Limb (tissue), 2 donors: Measurements from ENCODE around the gene SLC35E2B.
"Not testable (repeated sequence)": the region's sequence is repeated elsewhere in the genome, so short reads cannot be mapped to it uniquely, and the experiment has no call there.

Source experiments
- DNase-seq, 2 donors: peaks; one replicate each; pipeline ENCODE4 v3.0.0-alpha.2; 2016; ENCODE audit errors: extremely low spot score in 2 of 2

SLC35E2B gene

DNA sequence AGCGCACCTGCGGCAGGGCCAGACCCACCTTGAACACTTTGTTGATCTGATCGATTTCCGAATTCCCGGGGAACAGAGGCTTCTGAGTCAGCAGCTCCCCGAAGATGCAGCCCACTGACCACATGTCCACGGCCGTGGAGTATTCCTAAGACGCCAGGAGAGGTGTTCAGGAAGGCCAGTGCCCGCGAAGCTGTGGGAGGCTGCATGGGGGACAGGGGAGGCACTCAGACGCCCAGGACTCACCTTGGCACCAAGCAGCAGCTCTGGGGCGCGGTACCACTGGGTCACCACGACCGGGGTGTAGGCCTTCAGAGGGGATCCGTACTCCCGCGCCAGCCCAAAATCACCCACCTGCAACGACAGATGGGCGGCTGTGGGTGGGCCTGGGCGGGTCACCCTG lies 11.2 kb upstream of the SLC35E2B start:
- no peak for DNase-seq

DNA sequence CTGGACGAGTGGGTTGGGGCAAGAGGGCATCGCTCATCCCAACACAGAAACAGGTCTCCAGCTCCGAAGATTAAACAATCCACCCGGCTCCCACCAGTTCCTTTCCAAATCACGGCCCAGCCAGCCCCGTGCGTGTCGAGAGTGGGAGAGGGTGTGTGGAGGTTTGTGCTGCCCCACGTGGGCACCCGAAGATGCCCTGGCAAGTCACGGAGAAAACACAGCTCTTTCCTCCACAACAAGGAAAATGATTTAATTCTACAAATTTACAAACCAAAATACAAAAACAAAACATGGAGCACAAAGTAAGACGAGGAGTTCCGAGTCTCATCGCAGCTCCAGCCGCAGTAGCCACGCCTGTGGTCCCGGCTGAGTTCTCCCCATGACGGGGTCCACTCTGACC lies 9.9 kb upstream of the SLC35E2B start:
- DNase-seq = not testable (repeated sequence)

DNA sequence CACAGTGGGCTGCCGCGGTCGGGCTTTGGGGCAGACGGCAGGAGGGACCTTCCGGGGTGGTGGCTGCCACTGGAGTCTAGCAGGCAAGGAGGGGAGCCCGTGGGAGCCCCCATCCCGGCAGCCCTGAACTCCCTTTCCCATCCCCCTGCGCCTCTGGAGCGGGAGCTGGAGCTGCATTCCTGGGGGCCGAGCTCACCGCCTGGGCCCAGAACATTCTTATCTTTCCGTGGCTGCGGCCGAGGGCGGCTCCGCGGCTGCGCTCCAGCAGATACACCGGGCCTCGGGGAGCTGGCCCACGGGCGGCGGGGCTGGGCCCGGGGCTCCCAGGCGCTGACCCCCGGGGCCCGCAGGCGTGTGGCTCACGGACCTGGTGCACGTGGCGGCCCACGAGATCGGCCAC lies 8.0 kb upstream of the SLC35E2B start:
- DNase-seq = not testable (repeated sequence)

DNA sequence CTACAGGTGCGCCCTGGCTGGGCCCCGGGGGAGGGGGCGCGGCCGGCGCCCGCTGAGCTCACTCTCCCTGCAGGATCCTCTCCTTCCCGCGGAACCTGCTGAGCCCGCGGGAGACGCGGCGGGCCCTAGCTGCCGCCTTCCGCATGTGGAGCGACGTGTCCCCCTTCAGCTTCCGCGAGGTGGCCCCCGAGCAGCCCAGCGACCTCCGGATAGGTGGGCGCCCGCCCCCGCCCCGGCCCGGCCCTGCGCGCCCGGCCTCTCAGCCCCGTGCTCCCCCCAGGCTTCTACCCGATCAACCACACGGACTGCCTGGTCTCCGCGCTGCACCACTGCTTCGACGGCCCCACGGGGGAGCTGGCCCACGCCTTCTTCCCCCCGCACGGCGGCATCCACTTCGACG lies 7.5 kb upstream of the SLC35E2B start:
- not testable (repeated sequence) for DNase-seq

DNA sequence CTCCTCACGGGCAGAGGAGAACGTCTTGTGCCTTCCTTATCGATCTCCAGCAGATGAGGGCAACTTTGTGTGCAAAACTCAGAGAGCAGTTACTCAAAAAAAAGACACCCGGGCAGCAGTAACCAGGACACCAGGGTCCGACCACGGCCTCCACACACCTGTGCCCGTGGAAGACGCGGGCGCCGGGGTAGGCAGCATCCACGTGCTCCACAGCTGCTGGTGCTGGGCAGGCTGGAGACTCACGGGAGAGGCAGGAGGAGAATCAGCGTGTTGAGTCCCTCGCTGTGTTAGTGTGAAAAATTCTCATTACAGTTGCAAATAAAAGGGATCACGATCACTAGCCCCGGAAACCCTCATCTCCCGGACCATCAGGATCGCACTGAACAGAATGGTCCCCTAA lies 6.5 kb upstream of the SLC35E2B start:
- not testable (repeated sequence) for DNase-seq

DNA sequence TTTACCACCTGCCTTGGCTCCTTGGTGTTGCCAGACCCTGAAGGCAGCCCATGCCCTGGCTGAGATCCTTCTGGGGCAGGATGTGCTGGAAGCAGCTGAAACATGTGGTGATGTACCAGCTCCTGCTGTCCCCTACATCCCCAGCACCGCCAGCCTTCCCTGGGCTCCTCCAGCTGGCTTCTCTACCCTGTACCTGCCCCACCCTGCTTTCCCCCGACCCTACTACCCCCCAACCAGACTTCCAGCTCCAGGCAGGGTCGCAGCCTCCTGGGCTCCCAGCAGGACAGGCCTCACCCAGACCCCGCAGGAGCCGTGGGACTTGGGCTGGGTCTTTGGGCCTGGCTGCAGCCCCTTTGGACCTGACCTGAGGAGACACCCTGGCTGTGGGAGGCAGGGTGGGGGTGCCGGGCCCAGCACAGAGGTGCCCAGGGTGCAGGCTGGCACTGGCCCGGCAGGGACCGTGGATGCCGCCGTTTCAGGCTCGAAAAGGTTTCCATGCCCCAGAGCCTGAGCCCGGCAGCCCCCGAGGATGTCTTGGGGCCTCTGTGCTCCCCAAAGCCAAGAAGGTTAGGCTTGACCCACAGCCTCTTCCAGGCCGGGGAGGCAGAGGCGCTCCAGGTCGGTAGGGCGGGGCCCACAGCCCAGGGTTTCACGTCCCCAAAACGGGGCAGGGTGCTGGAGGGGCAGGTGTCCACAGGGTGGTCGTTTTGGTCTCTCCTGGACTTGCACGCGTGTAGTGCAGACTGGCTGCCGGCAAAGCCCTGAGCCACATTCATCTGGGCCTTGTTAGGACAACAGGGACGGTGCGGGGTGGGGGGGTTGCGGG lies 5.0 kb upstream of the SLC35E2B start:
- not testable (repeated sequence) for DNase-seq

DNA sequence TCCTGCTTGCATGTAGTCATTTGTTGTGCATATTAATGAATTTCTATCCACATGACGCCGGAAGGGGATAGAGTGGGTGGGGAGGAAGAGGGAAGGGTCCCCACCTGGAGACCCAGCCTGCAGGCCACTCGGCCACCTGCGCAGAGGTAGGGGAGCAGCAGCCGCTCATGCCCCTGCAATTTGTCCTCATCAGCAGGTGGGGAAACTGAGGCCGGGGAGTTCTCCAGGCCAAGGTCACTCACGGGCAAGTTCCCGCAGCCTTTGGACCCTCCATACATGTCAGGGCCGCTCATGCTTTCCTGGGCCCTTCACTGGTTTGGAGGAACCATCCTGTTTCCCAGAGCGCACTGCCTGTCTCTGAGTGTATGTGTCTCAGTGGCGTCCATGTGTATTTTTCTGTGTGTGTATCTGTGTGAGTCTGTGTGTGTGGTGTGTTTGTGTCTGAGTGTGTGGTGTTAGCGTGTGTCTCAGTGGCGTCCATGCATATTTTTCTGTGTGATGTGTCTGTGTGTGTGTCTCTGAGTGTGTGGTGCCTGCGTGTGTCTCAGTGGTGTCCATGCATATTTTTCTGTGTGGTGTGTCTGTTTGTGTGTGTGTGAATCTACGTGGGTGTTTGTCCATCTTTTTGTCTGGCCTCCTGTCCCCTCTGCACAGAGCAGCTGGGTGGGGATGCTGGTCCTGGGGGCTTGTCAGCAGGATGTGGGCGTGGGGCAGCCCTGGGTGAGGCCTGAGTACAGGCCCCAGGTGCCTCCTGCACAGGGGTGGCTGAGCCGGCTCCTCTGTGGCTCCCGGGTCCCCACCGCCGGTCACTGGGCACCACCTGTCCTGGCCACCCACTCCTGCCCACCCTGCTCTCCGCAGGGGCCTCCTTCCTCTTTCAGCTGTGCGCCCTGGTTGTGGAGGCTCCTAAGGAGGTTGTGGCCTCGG lies 4.1 kb upstream of the SLC35E2B start:
- DNase-seq = not testable (repeated sequence)

DNA sequence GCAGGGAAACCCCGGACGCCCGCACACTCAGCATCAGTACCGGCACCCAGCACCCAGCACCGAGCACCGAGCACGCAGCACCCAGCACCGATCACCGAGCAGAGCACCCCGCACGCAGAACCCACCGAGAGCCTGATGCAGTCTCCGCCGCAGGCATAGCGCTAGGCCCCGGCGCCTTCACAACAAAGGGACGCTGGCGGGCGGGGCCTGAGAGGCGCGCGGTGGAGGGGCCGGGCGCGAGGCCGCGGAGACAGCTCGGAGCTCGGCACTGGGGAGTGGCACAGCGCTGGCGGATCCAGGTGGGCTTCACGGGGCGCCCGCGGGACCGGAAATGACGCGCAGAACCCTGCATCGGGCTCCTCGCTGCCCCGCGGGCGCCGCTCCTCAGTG lies 276 bp downstream of the SLC35E2B start:
- peak; percentile 21 to 71 for DNase-seq

DNA sequence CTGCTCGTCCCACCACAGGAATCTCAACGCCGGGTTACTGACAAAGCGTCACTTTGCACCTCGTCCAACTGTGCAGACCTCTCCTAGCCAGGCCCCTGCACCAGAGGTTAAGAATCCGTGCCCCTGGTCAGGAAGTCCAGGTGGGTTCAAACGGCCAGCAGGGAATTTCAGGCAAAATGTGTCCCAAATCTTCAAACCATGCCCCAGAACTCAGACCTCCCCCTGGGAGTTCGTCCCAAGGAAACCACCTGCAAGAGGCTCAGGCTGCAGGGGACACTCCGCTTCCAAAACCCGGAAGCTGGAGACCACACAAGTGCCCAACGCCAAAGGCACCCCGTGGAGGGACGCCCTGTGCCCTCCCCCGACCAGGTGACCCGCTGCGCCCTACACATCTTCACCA lies 1.2 kb downstream of the SLC35E2B start:
- not testable (repeated sequence) for DNase-seq

DNA sequence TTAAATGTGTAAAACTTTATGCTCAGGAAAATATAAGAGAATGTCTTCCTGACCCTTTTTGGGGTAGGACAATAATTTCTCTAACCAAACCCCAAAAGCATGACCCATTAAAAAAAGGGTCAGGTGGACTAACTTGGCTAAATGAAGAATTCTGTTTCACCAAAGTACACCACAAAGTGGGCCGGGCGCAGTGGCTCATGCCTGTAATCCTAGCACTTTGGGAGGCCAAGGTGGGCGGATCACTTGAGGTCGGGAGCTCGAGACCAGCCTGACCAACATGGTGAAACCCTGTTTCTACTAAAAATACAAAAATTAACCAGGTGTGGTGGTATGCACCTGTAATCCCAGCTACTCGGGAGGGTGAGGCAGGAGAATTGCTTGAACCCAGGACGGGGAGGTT lies 3.1 kb downstream of the SLC35E2B start:
- not testable (repeated sequence) for DNase-seq

DNA sequence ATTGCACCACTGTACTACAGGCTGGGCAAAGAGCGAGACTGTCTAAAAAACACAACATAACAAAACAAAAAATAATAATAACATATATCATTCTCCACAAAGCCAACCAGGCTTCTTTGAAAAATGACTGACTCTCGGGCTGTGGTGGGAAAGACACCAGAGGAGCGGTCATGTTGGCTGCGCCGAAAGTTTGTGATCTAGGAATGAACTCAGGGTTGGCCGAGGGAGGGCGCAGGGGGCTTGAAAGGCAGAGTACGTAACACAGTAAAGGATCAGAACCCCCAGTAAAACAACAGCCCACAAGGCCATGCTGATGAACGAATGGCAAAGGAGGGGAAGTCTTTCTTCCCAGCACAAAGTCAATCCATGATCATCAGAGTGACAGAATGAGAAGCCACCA lies 4.7 kb downstream of the SLC35E2B start:
- DNase-seq = no peak

DNA sequence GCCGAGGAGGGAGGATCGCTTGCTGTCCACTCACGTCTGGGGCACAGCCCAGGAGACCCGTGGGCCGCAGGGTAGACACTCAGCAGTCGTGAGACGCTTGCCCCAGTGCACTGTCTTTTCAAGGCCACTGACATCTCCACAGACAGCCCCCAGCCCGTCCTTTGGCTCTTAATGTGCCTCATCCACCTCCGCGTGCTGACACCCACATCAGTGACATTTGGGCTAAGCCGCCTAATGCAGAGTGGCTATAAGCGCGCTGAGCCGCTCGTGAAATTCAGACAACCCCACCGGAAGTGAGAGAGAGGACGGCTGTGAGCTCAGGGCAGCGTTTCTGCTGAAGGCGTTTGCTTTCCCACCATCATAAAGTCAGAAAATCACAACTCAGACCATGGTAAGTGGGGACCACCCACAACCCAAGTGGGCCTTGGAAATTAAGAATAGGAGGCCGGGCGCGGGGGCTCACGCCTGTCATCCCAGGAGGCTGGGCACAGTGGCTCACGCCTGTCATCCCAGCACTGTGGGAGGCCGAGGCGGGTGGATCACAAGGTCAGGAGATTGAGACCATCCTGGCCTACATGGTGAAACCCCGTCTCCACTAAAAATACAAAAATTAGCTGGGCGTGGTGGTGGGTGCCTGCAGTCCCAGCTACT lies 8.4 kb downstream of the SLC35E2B start:
- no peak for DNase-seq

DNA sequence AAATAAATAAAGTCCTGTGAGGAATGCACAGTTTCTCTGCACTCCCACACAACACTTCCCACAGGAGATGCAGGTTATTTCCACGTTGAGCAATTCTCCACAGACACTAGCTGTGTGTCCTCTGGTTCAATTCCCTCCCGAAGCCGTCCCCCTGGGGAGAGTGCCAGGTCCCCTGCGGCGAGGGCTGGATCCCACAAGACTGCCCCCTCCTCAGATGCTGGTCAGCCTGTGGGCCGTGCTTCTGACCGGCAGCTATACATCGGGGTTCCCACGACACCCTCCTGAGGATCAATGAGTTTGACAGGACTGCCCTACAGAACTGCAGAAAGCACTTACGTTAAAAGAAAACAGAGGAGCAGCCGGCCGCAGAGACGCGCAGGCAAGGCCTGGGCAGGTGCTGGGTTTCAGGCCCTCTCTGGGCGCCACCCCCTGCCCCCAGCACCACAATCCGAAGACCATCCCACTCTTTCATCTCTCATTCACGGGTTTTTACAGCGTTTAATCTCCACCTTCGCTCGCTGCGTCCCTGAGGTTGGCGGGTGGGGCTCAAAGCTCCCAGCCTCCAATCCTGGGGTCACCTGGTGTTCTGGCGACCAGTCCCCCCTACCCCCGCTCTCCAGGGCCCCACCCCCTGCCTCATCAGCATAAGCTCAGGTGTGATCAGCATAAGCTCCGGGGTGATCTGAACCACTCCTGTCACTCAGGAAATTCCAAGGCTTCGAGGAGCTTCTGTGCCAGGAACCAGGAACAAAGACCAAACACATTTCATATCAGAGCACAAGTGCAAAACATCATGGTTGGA lies 9.3 kb downstream of the SLC35E2B start:
- DNase-seq = no peak

DNA sequence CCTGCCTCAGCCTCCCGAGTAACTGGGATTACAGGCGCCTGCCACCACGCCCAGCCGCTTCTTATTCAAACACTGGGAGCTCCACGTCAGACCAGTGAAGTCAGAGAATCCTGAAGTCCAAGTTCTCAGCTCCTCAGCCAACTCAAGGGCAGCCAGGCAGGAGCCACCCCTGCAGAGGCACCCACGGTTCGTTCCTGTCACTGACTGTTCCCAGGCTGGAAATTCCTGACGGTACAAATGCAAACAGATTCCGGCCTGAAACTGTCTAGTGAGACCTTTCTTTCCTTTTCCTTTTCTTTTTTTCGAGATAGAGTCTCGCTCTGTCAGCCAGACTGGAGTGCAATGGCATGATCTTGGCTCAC lies 11.7 kb downstream of the SLC35E2B start:
- DNase-seq = no peak

DNA sequence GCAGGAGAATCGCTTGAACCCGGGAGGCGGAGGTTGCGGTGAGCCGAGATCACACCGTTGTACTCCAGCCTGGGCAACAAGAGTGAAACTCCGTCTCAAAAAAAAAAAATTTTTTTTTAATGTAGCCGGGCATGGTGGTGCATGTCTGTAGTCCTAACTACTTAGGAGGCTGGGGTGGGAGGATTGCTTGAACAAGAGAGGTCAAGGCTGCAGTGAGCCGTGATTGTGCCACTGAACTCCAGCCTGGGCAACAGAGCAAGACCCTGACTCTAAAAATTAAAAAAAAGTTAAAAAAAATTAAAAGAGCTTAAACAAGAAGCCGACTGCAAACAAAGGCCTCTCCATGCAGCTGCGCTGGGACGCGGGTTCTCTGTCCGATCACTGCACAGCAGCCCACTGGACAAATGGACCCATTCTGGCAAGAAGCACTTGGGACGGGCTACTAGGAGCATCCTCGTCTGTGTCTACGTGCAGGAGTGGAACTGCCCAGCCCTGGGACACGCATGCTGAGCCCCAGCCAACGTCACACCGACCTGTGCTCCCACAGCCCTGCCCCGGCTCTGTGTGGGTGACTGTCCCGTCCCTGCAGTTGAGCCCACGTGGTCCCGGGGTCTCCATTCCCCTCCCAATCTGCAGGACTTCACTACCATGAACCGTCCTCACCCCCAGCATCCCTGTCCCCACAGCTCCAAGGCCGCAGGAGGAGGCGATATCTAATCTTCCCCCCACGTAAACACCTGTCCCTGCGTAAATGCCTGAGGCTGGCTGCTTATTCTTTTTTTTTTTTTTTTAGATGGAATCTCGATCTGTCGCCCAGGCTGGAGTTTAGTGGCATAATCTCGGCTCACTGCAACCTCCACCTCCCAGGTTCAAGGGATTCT lies 12.3 kb downstream of the SLC35E2B start:
- DNase-seq = no peak

DNA sequence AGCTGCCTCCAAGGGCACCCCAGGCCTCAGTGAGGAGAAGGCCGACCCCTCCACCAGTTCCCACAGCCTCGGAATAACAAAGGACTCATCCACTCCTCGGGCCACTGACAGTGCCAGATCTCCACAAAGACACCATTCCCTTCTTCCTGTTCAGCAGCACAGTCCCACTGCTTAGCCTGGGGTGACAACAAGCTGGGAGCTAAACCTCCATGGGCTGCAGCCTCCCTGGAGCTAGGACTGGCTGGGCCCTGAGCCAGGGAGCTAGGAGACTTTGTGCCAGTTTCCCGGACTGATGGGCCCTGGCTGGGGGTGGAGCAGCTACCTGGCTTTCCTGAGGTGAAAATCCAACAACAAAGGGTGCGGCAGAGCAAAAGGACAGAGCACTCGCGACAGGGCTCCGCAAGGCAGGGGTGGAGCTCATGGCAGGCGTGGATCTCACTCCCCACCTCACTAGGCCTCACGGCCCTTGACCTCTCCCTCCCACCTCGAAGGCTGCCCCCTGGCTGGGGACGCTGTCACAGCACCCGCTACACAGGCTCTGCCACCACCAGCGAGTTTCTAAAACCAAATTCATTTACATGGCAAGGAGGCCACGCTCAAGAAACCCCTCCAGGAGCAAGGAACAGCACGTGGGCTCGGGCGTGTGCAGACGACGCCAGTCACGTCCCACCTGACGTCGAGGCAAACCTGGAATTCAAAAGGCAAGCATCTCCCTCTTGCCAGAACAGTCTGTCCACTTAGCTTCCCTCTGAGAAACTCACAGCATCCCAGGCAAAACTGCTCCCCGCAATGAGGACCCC lies 13.8 kb downstream of the SLC35E2B start:
- no peak for DNase-seq

DNA sequence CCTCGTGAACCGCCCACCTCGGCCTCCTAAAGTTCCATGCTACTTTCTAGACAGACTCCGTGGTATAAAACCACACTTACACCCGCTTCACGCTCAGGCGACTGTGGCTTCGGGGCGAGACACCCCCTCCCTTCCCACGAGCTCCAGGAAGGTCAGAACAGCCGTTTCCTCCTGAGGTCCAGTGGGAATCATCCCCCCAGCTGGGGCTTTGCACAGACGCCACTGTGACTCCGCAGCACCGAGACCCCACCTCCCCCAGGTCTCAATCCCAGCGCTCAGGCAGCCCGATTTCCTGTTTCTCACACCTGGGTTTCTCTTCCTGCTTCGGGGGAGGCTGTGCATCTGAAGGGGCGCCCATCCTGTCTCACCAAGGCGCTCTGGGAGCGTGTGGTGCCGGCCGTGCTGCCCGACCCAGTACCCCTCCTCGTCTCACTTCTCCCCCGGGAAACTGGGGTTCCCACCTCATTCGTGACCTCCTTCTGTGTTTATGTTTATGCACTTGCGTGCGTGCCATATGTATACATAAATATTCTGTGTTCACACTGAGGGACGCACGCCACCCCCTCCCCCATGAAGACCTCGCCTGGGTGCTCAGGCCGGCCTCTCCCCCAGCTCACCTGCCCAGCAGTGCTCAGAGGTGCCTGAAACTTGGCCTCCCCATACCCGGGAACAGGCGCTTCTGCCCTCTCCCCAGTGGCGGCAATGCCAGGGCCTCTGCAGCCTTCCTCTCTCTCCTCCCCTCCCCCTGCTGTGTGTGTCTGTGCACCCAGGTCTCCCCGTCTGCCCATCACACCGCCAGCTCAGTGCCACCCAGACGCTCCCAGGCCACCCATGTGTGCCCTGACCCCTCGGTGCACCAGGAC lies 14.6 kb downstream of the SLC35E2B start:
- no peak for DNase-seq

DNA sequence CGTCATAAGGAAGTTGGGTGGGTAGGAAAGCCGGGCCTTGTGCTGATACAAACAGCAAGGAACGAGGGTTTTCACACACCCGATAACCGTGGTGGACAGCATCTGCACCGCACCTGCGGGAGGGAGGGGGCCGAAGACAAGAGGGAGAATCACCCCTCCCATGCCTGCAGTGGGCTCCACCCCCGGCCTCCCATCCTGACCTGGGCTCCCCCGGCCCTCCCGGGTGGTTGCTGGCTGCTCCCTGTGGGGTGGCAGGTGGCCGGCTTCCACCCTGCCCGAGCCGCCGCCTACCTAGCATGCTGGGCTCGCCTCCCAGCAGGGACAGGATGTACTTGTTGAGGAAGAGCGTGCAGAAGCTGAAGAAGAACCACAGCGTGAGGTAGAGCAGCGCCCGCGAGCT lies 16.5 kb downstream of the SLC35E2B start:
- DNase-seq = not testable (repeated sequence)
